HG03066 (cell line): ENCODE measurements around the gene UBD.

ENCODE experiments used
- ATAC-seq: cut with Tn5 transposase; IDR thresholded peaks from one replicate; pipeline ENCODE4 v1.9.1; 2021; ENCODE audit warnings: low read depth; ENCODE audit not compliant: unreplicated experiment

The UBD gene

GRCh38 chr6:29561606-29562181 is 2.2 kb upstream of the UBD start:
- no peak for ATAC-seq

GRCh38 chr6:29561091-29561490 is 1.6 kb upstream of the UBD start:
- no peak for ATAC-seq

- no peak for ATAC-seq
Measured at GRCh38 chr6:29558439-29559079, 973 bp downstream of the UBD start.

GRCh38 chr6:29557320-29557719 is 2.2 kb downstream of the UBD start:
- ATAC-seq: no peak

GRCh38 chr6:29554764-29555163 is 4.8 kb downstream of the UBD start:
- ATAC-seq: no peak

GRCh38 chr6:29553268-29554057 is 6.1 kb downstream of the UBD start:
- no peak for ATAC-seq

GRCh38 chr6:29552512-29553051 is 7.0 kb downstream of the UBD start:
- ATAC-seq: peak; percentile 80

- no peak for ATAC-seq
Measured at GRCh38 chr6:29547573-29547972, 12.0 kb downstream of the UBD start.

GRCh38 chr6:29537714-29538403 is 21.7 kb downstream of the UBD start:
- no peak for ATAC-seq

- no peak for ATAC-seq
Measured at GRCh38 chr6:29532320-29532951, 27.1 kb downstream of the UBD start.

- ATAC-seq: no peak
Measured at GRCh38 chr6:29531668-29532067, 27.9 kb downstream of the UBD start.

- ATAC-seq: no peak
Measured at GRCh38 chr6:29530671-29531310, 28.7 kb downstream of the UBD start.

GRCh38 chr6:29529956-29530355 is 29.6 kb downstream of the UBD start:
- ATAC-seq: no peak

GRCh38 chr6:29528988-29529560 is 30.5 kb downstream of the UBD start:
- no peak for ATAC-seq

- no peak for ATAC-seq
Measured at GRCh38 chr6:29528300-29528931, 31.1 kb downstream of the UBD start.

GRCh38 chr6:29527564-29527963 is 32.0 kb downstream of the UBD start:
- ATAC-seq: no peak

GRCh38 chr6:29527126-29527525 is 32.4 kb downstream of the UBD start:
- ATAC-seq: no peak

GRCh38 chr6:29525311-29525639 is 34.3 kb downstream of the UBD start:
- no peak for ATAC-seq
